Mesenchymal stem cell (in vitro differentiated cells and primary cell): ENCODE measurements around the gene MYF6.

Experiments used
- DNase-seq: peaks from one replicate; pipeline ENCODE4 v3.0.0-alpha.2; 2013
- H2AFZ ChIP-seq: one replicate; pipeline ENCODE4 v1.6.1; 2013; ENCODE audit warnings: low read depth, mild to moderate bottlenecking, control low read depth, inconsistent platforms, low read length, moderate library complexity
- H2AK5ac ChIP-seq: 2 replicates; pipeline ENCODE4 v1.6.1; 2013; ENCODE audit warnings: low read length, moderate library complexity, mild to moderate bottlenecking, inconsistent platforms; ENCODE audit not compliant: severe bottlenecking
- H2BK120ac ChIP-seq: one replicate; pipeline ENCODE4 v1.6.1; 2013; ENCODE audit warnings: low read depth, mild to moderate bottlenecking, inconsistent platforms, low read length, moderate library complexity
- H2BK12ac ChIP-seq, 2 experiments: one replicate each; pipeline ENCODE4 v1.6.1; 2013; ENCODE audit warnings: inconsistent platforms in 2 of 2, low read length in 2 of 2, mild to moderate bottlenecking in 2 of 2, moderate library complexity in 2 of 2, control low read depth in 1 of 2
- H2BK15ac ChIP-seq: one replicate; pipeline ENCODE4 v1.6.1; 2013; ENCODE audit warnings: mild to moderate bottlenecking, low read depth, inconsistent platforms; ENCODE audit not compliant: poor library complexity, severe bottlenecking
- H2BK5ac ChIP-seq: 2 replicates; pipeline ENCODE4 v1.6.1; 2013; ENCODE audit warnings: low read depth, mild to moderate bottlenecking, low read length, control low read depth, inconsistent platforms; ENCODE audit not compliant: poor library complexity, severe bottlenecking
- H3K14ac ChIP-seq, 2 experiments: one replicate each; pipeline ENCODE4 v1.6.1; 2013; ENCODE audit warnings: inconsistent platforms in 2 of 2, low read length in 2 of 2, control low read depth in 1 of 2, mild to moderate bottlenecking in 1 of 2, moderate library complexity in 1 of 2
- H3K18ac ChIP-seq, 2 experiments: one replicate each; pipeline ENCODE4 v1.6.1; 2013; ENCODE audit warnings: inconsistent platforms in 2 of 2, low read length in 2 of 2, control low read depth in 1 of 2, low read depth in 1 of 2, mild to moderate bottlenecking in 1 of 2
- H3K23ac ChIP-seq, 2 experiments: one replicate each; pipeline ENCODE4 v1.6.1; 2013; ENCODE audit warnings: inconsistent platforms in 2 of 2, low read length in 2 of 2, mild to moderate bottlenecking in 2 of 2, moderate library complexity in 2 of 2, control low read depth in 1 of 2
- H3K27ac ChIP-seq: 2 replicates; pipeline ENCODE4 v1.5.1; 2013; ENCODE audit warnings: mild to moderate bottlenecking, moderate library complexity, low read length, control low read depth, inconsistent platforms; ENCODE audit not compliant: poor library complexity, severe bottlenecking
- H3K27me3 ChIP-seq, 2 experiments: 2 replicates each; pipeline versions ENCODE4 v1.6.1 to v1.7.0; 2013; ENCODE audit warnings: low read length in 2 of 2, mild to moderate bottlenecking in 2 of 2, moderate library complexity in 2 of 2, control low read depth in 1 of 2, inconsistent platforms in 1 of 2; ENCODE audit not compliant: control insufficient read depth in 1 of 2, insufficient read depth in 1 of 2
- H3K36me3 ChIP-seq, 2 experiments: 2 replicates each; pipeline versions ENCODE4 v1.6.1 to v1.7.0; 2013; ENCODE audit warnings: low read length in 2 of 2, control low read depth in 1 of 2, inconsistent platforms in 1 of 2, low read depth in 1 of 2, mild to moderate bottlenecking in 1 of 2; ENCODE audit not compliant: insufficient read depth in 2 of 2, control insufficient read depth in 1 of 2
- H3K4ac ChIP-seq, 2 experiments: one replicate each; pipeline ENCODE4 v1.6.1; 2013; ENCODE audit warnings: inconsistent platforms in 2 of 2, low read length in 2 of 2, mild to moderate bottlenecking in 2 of 2, moderate library complexity in 2 of 2, control low read depth in 1 of 2, low read depth in 1 of 2
- H3K4me1 ChIP-seq: 2 replicates; pipeline ENCODE4 v1.6.1; 2013; ENCODE audit warnings: low read depth, low read length, control low read depth; ENCODE audit not compliant: control insufficient read depth, insufficient read depth
- H3K4me2 ChIP-seq: 2 replicates; pipeline ENCODE4 v1.6.1; 2013; ENCODE audit warnings: low read length, mild to moderate bottlenecking, inconsistent platforms; ENCODE audit not compliant: poor library complexity, severe bottlenecking
- H3K4me3 ChIP-seq, 2 experiments: 2 replicates each; pipeline versions ENCODE4 v1.5.1 to v1.7.0; 2013; ENCODE audit warnings: low read length in 2 of 2, mild to moderate bottlenecking in 2 of 2, control low read depth in 1 of 2, low read depth in 1 of 2; ENCODE audit not compliant: insufficient read depth in 1 of 2
- H3K79me1 ChIP-seq: replicated peaks from 2 replicates; pipeline ENCODE4 v1.6.1; 2013; ENCODE audit warnings: mild to moderate bottlenecking, control low read depth, low read length, inconsistent platforms; ENCODE audit not compliant: poor library complexity, severe bottlenecking
- H3K9ac ChIP-seq: 2 replicates; pipeline ENCODE4 v1.7.0; 2013; ENCODE audit warnings: mild to moderate bottlenecking, low read length, moderate library complexity
- H3K9me3 ChIP-seq: 2 replicates; pipeline ENCODE4 v1.7.0; 2013; ENCODE audit warnings: mild to moderate bottlenecking, low read length; ENCODE audit not compliant: control insufficient read depth
- H4K8ac ChIP-seq: one replicate; pipeline ENCODE4 v1.6.1; 2013; ENCODE audit warnings: inconsistent platforms, mild to moderate bottlenecking, low read length, moderate library complexity
- H4K91ac ChIP-seq: one replicate; pipeline ENCODE4 v1.6.1; 2013; ENCODE audit warnings: mild to moderate bottlenecking, low read length, inconsistent platforms
- WGBS: methylation state at CpG from one replicate; pipeline ENCODE4 v1.1.7; 2013; ENCODE audit warnings: mixed read lengths; 5-methylcytosine and 5-hydroxymethylcytosine counted together

Gene MYF6

GRCh38 chr12:80709811-80710726, 2.6 kb downstream of the MYF6 start:
- Histone ChIP-seq H3K27me3 (peaks cover 0 to 48% of the 10 kb centered on the region in 2 experiments), H3K14ac (no peak overlapping the region), H2BK12ac (peak overlapping the region in 1 of 2 experiments; percentile 23), H3K4ac (no peak overlapping the region), H3K27ac (no peak overlapping the region), H4K91ac (no peak overlapping the region), H2AFZ (no peak overlapping the region), H3K4me3 (no peak overlapping the region), H3K23ac (no peak overlapping the region), H3K4me1 (peaks cover 11% of the 10 kb centered on the region), H3K9ac (no peak overlapping the region), H4K8ac (no peak overlapping the region), H2BK5ac (no peak overlapping the region), H3K9me3 (no peaks in the 10 kb centered on the region), H3K79me1 (no peaks in the 10 kb centered on the region), H2BK120ac (no peak overlapping the region), H3K4me2 (no peak overlapping the region), H2BK15ac (no peak overlapping the region), H3K36me3 (no peaks in the 10 kb centered on the region), H2AK5ac (no peak overlapping the region), H3K18ac (no peak overlapping the region)
- WGBS = 46% methylated on average over 17 of the region's 20 CpGs
- DNase-seq = no peak

DNA sequence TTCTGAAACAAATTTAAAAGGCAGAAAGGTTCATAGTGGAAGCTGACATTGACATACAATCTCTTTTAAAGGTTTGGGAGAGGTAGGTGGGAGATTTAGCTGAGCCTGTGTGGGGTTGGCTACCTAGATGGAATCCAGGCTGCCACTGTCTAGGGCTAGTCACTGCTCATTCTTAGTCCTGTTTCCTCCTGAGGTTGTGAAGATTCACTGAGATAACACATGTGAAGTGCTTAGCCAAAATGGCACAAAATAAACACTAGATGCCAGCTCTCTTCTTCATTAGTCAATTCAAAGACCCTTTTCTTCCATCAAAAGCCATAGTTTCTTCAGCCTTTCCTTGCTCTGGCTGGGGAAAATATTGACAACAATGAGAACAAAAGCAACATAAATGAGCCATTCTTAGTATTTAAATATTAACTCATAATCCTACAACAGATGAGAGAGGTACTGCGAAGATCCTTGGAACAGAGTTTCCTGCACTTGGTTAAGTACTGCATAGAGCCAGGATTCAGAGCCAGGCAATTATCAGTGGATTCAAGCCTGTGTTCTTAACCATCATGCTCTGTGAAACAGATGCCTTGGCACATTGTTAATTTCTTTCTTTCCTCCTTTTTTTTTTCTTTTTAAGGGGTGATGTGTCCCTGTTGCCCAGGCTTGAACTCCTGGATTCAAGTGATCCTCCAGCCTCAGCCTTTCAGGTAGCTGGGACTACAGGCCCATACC, 3.5 kb downstream of the MYF6 start:
- H3K18ac ChIP-seq = no peak overlapping the region
- H4K8ac ChIP-seq = no peak overlapping the region
- no peak overlapping the region for H3K4me3 ChIP-seq
- no peak overlapping the region for H2BK5ac ChIP-seq
- no peak overlapping the region for H3K4ac ChIP-seq
- no peak overlapping the region for H3K4me2 ChIP-seq
- no peak overlapping the region for H2AFZ ChIP-seq
- H3K4me1 ChIP-seq = peaks cover 11% of the 10 kb centered on the region
- no peak overlapping the region for H3K9ac ChIP-seq
- peaks cover 0 to 56% of the 10 kb centered on the region in 2 experiments for H3K27me3 ChIP-seq
- no peak for DNase-seq
- no peaks in the 10 kb centered on the region for H3K79me1 ChIP-seq
- no peak overlapping the region for H2BK12ac ChIP-seq
- no peak overlapping the region for H2AK5ac ChIP-seq
- WGBS = 88% methylated on average over 1 of the region's 1 CpG
- no peak overlapping the region for H2BK120ac ChIP-seq
- H2BK15ac ChIP-seq = no peak overlapping the region
- no peak overlapping the region for H3K27ac ChIP-seq
- no peak overlapping the region for H4K91ac ChIP-seq
- no peaks in the 10 kb centered on the region for H3K9me3 ChIP-seq
- no peaks in the 10 kb centered on the region for H3K36me3 ChIP-seq
- H3K23ac ChIP-seq = no peak overlapping the region
- no peak overlapping the region for H3K14ac ChIP-seq

DNA sequence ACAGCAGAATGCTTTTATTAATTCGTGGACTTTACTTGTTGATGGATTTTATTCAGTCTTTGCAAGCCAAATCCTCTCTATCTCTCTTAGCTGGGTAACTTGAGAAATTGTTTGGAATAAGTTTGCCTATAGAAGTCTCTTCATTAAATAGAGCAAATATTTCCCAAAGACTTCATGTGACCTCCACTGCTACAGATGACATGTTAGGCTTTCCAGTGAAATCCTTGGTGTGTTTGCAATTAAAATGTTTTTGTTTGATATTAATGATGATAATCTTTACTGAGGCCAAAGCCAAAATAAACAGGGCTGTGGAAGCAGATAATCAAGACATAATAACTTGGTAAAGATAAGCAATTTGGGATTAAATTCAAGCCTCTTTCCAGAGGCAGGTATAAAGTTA, 4.4 kb downstream of the MYF6 start:
- H2AK5ac ChIP-seq = no peak overlapping the region
- H3K4me3 ChIP-seq = no peak overlapping the region
- WGBS = no CpG with 5 or more reads among the region's 1 CpG

GRCh38 chr12:80712866-80713265, 5.4 kb downstream of the MYF6 start:
- no peak overlapping the region for H3K23ac ChIP-seq
- no peak overlapping the region for H2BK12ac ChIP-seq
- H3K4me1 ChIP-seq = peaks cover 9% of the 10 kb centered on the region
- H3K4ac ChIP-seq = no peak overlapping the region
- no peak overlapping the region for H4K91ac ChIP-seq
- no peak overlapping the region for H2BK5ac ChIP-seq
- H2AK5ac ChIP-seq = no peak overlapping the region
- no peaks in the 10 kb centered on the region for H3K79me1 ChIP-seq
- DNase-seq = no peak
- no peak overlapping the region for H4K8ac ChIP-seq
- H3K4me2 ChIP-seq = no peak overlapping the region
- peaks cover 0 to 70% of the 10 kb centered on the region in 2 experiments for H3K27me3 ChIP-seq
- no peak overlapping the region for H2BK120ac ChIP-seq
- H3K4me3 ChIP-seq = no peak overlapping the region
- no peaks in the 10 kb centered on the region for H3K36me3 ChIP-seq
- no peak overlapping the region for H2BK15ac ChIP-seq
- H3K14ac ChIP-seq = no peak overlapping the region
- no peak overlapping the region for H3K27ac ChIP-seq
- no peak overlapping the region for H3K9ac ChIP-seq
- no peak overlapping the region for H3K18ac ChIP-seq
- peaks cover 2% of the 10 kb centered on the region for H3K9me3 ChIP-seq
- H2AFZ ChIP-seq = no peak overlapping the region

More for the DNA sequence above, 4.4 kb downstream of the MYF6 start:
- no peak overlapping the region for H2AFZ ChIP-seq
- H4K91ac ChIP-seq = no peak overlapping the region
- no peak for DNase-seq
- H2BK120ac ChIP-seq = no peak overlapping the region
- peaks cover 0 to 66% of the 10 kb centered on the region in 2 experiments for H3K27me3 ChIP-seq
- no peak overlapping the region for H3K4me2 ChIP-seq
- no peak overlapping the region for H3K4ac ChIP-seq
- H3K14ac ChIP-seq = no peak overlapping the region
- H3K18ac ChIP-seq = no peak overlapping the region
- H3K36me3 ChIP-seq = no peaks in the 10 kb centered on the region
- no peak overlapping the region for H4K8ac ChIP-seq
- no peak overlapping the region for H2BK15ac ChIP-seq
- H2BK5ac ChIP-seq = no peak overlapping the region
- peaks cover 11% of the 10 kb centered on the region for H3K4me1 ChIP-seq
- H3K27ac ChIP-seq = no peak overlapping the region
- no peak overlapping the region for H3K23ac ChIP-seq
- H3K79me1 ChIP-seq = no peaks in the 10 kb centered on the region
- H3K9ac ChIP-seq = no peak overlapping the region
- H3K9me3 ChIP-seq = no peaks in the 10 kb centered on the region
- H2BK12ac ChIP-seq = no peak overlapping the region
